HL-60/S4 treated with phorbol 12-myristate 13-acetate at 8.2 ng/mL for 4 days and 3 days (cell line): ENCODE results near the gene CCDC3.
"Not testable (repeated sequence)": the region's sequence is repeated elsewhere in the genome, so short reads cannot be mapped to it uniquely, and the experiment has no call there.

Experiments used
- in situ Hi-C: fragments of 300-500 bp; cut with MboI; formaldehyde crosslinking; loops from 2 replicates; pipeline ENCODE4 v1.15.0; 2022; ENCODE audit warnings: low sequenced_read_pairs

CCDC3 gene

GRCh38 chr10:12896251-12896650 lies 105.3 kb downstream of the CCDC3 start:
- in situ Hi-C loops: no loop called here

- in situ Hi-C loops: no loop called here
Observed at GRCh38 chr10:12892924-12893323, 108.6 kb downstream of the CCDC3 start.

- in situ Hi-C loops: no loop called here
Observed at GRCh38 chr10:12890958-12891357, 110.6 kb downstream of the CCDC3 start.

- in situ Hi-C loops: no loop called here
Observed at GRCh38 chr10:12888470-12888869, 113.0 kb downstream of the CCDC3 start.

- in situ Hi-C loops: no loop called here
Observed at GRCh38 chr10:12887780-12888179, 113.7 kb downstream of the CCDC3 start.

- in situ Hi-C loops: no loop called here
Observed at GRCh38 chr10:12884851-12885250, 116.7 kb downstream of the CCDC3 start.

GRCh38 chr10:12880423-12880822 lies 121.1 kb downstream of the CCDC3 start:
- in situ Hi-C loops: no loop called here

GRCh38 chr10:12877150-12877549 lies 124.4 kb downstream of the CCDC3 start:
- in situ Hi-C loops: no loop called here

GRCh38 chr10:12876266-12876665 lies 125.2 kb downstream of the CCDC3 start:
- in situ Hi-C loops: no loop called here

- in situ Hi-C loops: no loop called here
Observed at GRCh38 chr10:12875100-12875499, 126.4 kb downstream of the CCDC3 start.

GRCh38 chr10:12874501-12874900 lies 127.0 kb downstream of the CCDC3 start:
- in situ Hi-C loops: no loop called here

- in situ Hi-C loops: no loop called here
Observed at GRCh38 chr10:12873172-12873571, 128.3 kb downstream of the CCDC3 start.

- in situ Hi-C loops: no loop called here
Observed at GRCh38 chr10:12872577-12872976, 128.9 kb downstream of the CCDC3 start.

GRCh38 chr10:12869427-12869826 lies 132.1 kb downstream of the CCDC3 start:
- in situ Hi-C loops: no loop called here

GRCh38 chr10:12868229-12868628 lies 133.3 kb downstream of the CCDC3 start:
- in situ Hi-C loops: no loop called here

GRCh38 chr10:12865515-12865914 lies 136.0 kb downstream of the CCDC3 start:
- in situ Hi-C loops: not testable (repeated sequence)

- in situ Hi-C loops: no loop called here
Observed at GRCh38 chr10:12862459-12862858, 139.1 kb downstream of the CCDC3 start.

GRCh38 chr10:12854988-12855387 lies 146.5 kb downstream of the CCDC3 start:
- in situ Hi-C loops: no loop called here

- in situ Hi-C loops: no loop called here
Observed at GRCh38 chr10:12852687-12853086, 148.8 kb downstream of the CCDC3 start.

GRCh38 chr10:12849319-12850181 lies 152.0 kb downstream of the CCDC3 start:
- in situ Hi-C loops: no loop called here

GRCh38 chr10:12848439-12849173 lies 152.9 kb downstream of the CCDC3 start:
- in situ Hi-C loops: no loop called here

GRCh38 chr10:12847361-12847975 lies 154.0 kb downstream of the CCDC3 start:
- in situ Hi-C loops: no loop called here
